ENCODE data around the gene TST. TPM values are rescaled to one million over a fixed set of nuclear protein-coding genes. Genes with fewer than 3 reads are reported as not detected.

The TST gene
- total and polyA plus RNA-seq, 10 of the 15 experiments (the other 5 are each of a cell fraction or from before 2014, with no cell fraction given): 2.4 to 24.6 (median 10.4) TPM

DNA sequence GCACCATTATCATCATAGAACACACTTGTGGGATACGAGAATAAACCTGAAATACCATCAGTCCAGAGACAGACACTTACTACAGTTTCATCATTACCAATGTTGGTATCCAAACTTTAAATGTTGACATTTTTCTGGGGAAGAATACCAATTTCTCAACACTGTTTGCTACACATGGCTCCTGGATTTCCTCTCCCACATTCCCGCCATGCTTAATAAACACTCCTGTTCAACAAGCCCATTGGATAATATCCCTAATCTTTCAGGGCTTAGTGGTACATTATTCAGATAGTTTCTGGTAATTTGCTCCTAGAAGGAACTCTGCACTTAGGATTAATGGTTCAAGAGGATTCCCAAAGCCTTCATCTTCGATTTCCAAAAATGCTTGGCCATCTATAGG is 57.6 kb downstream of the TST start:
- no peak overlapping the region for H3K27ac ChIP-seq (ENCODE audit: control insufficient read depth, insufficient read depth)
- no peak overlapping the region for H3K9ac ChIP-seq (ENCODE audit: control insufficient read depth, insufficient read depth, low read length)
- ChIA-PET RAD21 (ENCODE audit: unreplicated experiment) (no interaction called here), CTCF (interaction anchor here (1.0 kb wide), 2 partner anchors 15 to 16 kb away, joined by 4 to 6 read pairs; no protein-coding TSS in a partner anchor), POLR2A (no interaction called here), SMC1A (ENCODE audit: uncharacterized antibody, unreplicated experiment) (no interaction called here)
- intact Hi-C loops (cut with micrococcal nuclease; ENCODE audit: unreplicated experiment) (no loop called here), in situ Hi-C loops (cut with MboI) (no loop called here)
- H3K9me3 ChIP-seq (replicated peaks; ENCODE audit: control insufficient read depth, insufficient read depth, low read length): peaks cover 1% of the 10 kb centered on the region; the same call in 2 of the 3 replicates
- FAIRE-seq (no peak), DNase-seq (ENCODE audit: low read depth, low spot score) (no peak), ATAC-seq (no peak)
- no peaks in the 10 kb centered on the region for H3K36me3 ChIP-seq (ENCODE audit: control insufficient read depth in 2 of 2, insufficient read depth in 2 of 2, low read length in 1 of 2)
- H4K20me1 ChIP-seq (ENCODE audit: control insufficient read depth, insufficient read depth): no peaks in the 10 kb centered on the region
- no peak overlapping the region for H3K4me3 ChIP-seq
- H3K4me1 ChIP-seq (ENCODE audit: control insufficient read depth, insufficient read depth, low read length): no peaks in the 10 kb centered on the region
- H3K27me3 ChIP-seq (replicated peaks in 1 of 2; ENCODE audit: control insufficient read depth in 2 of 2, insufficient read depth in 2 of 2, low read length in 1 of 2): peaks cover 0 to 3% of the 10 kb centered on the region in 2 experiments; a peak in 2 of 4 replicates
- H2AFZ ChIP-seq (ENCODE audit: control insufficient read depth, low read depth, low read length): no peak overlapping the region
- no peaks in the 10 kb centered on the region for H3K79me2 ChIP-seq (ENCODE audit: control insufficient read depth, insufficient read depth, low read length)
- no TSS peak for BruUV-seq (replicated peaks)
- no peak overlapping the region for H3K4me2 ChIP-seq (ENCODE audit: control insufficient read depth, insufficient read depth)
- TF ChIP-seq NFXL1 (IDR thresholded peaks at IDR 0.05; ENCODE audit: borderline replicate concordance) (no peak), CBX5 (IDR thresholded peaks at IDR 0.05; ENCODE audit: low read depth) (no peak), ZNF24 (IDR thresholded peaks at IDR 0.05) (no peak), SMAD5 (IDR thresholded peaks at IDR 0.05; ENCODE audit: low read depth) (no peak), SREBF2 (IDR thresholded peaks at IDR 0.05; ENCODE audit: low read length) (no peak), CHD2 (IDR thresholded peaks at IDR 0.05; ENCODE audit: borderline replicate concordance, low read depth, low read length) (no peak), E2F4 (IDR thresholded peaks at IDR 0.05; ENCODE audit: low read depth, low read length) (no peak), RUNX3 (IDR thresholded peaks at IDR 0.05; ENCODE audit: low read length) (no peak), ZNF622 (IDR thresholded peaks at IDR 0.05) (no peak)
- TF ChIP-seq, protein P1, sequence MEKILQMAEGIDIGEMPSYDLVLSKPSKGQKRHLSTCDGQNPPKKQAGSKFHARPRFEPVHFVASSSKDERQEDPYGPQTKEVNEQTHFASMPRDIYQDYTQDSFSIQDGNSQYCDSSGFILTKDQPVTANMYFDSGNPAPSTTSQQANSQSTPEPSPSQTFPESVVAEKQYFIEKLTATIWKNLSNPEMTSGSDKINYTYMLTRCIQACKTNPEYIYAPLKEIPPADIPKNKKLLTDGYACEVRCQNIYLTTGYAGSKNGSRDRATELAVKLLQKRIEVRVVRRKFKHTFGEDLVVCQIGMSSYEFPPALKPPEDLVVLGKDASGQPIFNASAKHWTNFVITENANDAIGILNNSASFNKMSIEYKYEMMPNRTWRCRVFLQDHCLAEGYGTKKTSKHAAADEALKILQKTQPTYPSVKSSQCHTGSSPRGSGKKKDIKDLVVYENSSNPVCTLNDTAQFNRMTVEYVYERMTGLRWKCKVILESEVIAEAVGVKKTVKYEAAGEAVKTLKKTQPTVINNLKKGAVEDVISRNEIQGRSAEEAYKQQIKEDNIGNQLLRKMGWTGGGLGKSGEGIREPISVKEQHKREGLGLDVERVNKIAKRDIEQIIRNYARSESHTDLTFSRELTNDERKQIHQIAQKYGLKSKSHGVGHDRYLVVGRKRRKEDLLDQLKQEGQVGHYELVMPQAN (conservative IDR thresholded peaks at IDR 0.05): no peak
- 15% methylated on average over 3 of the region's 3 CpGs for WGBS (ENCODE audit: insufficient coverage, insufficient replicate concordance, low lambda C conversion rate, missing lambda C conversion rate)

Small RNA genes lying within 50 kb of the gene (small RNA-seq; reads per million reads assigned to genes)
- gene RF00019: not detected

Other genes starting within 250 kb of the TST start
Only the 7 nearest of the 11 such genes appear.
- 91.2 and 96.2 TPM in 2 replicates for gene NCF4, start 158.4 kb downstream of the TST start, total RNA-seq (2014; rRNA removed)
- gene NCF4, start 158.4 kb downstream of the TST start, total RNA-seq (2014; rRNA removed; fragmentation: Illumina TruSeq; extraction: Trizol): 58.5 and 59.3 TPM in 2 replicates
- gene NCF4, start 158.4 kb downstream of the TST start, total RNA-seq (2021): 65.6 and 66.5 TPM in 2 replicates
- 74.5 and 136 TPM in 2 replicates for gene NCF4, start 158.4 kb downstream of the TST start, polyA plus RNA-seq (2011; rRNA removed)
- 24.9 and 56.8 TPM in 2 replicates for gene NCF4, start 158.4 kb downstream of the TST start, polyA plus RNA-seq (2014; fragmentation: Illumina TruSeq; extraction: Trizol)
- gene NCF4, start 158.4 kb downstream of the TST start, polyA plus RNA-seq (2014; fragmentation: Nextera tagmentation; extraction: Ambion mirVana): 10 to 100 TPM; 22.9 to 29.8 TPM
- gene NCF4, start 158.4 kb downstream of the TST start, polyA plus RNA-seq (2014; rRNA removed): 82.2 and 90.3 TPM in 2 replicates
- 10 to 100 TPM; 78.5 to 84.5 TPM for gene NCF4, start 158.4 kb downstream of the TST start, polyA plus RNA-seq (2016; fragmentation: Nextera tagmentation; extraction: Ambion mirVana)
- gene CSF2RB, start 105.8 kb downstream of the TST start, total RNA-seq (2014; rRNA removed): 9.4 and 10.1 TPM in 2 replicates
- gene CSF2RB, start 105.8 kb downstream of the TST start, total RNA-seq (2014; rRNA removed; fragmentation: Illumina TruSeq; extraction: Trizol): 4.5 and 5.1 TPM in 2 replicates
- 8.9 and 9.4 TPM in 2 replicates for gene CSF2RB, start 105.8 kb downstream of the TST start, total RNA-seq (2021)
- 11.2 and 12.5 TPM in 2 replicates for gene CSF2RB, start 105.8 kb downstream of the TST start, polyA plus RNA-seq (2011; rRNA removed)
- gene CSF2RB, start 105.8 kb downstream of the TST start, polyA plus RNA-seq (2014; fragmentation: Illumina TruSeq; extraction: Trizol): 3.3 and 5.6 TPM in 2 replicates
- gene CSF2RB, start 105.8 kb downstream of the TST start, polyA plus RNA-seq (2014; fragmentation: Nextera tagmentation; extraction: Ambion mirVana): 1 to 10 TPM in 1 of 2 experiments, under 1 TPM in 1; 0.82 to 1.5 TPM
- 9.9 and 10.7 TPM in 2 replicates for gene CSF2RB, start 105.8 kb downstream of the TST start, polyA plus RNA-seq (2014; rRNA removed)
- gene CSF2RB, start 105.8 kb downstream of the TST start, polyA plus RNA-seq (2016; fragmentation: Nextera tagmentation; extraction: Ambion mirVana): 1 to 10 TPM; 2.7 to 3.5 TPM
- 79.0 and 88.7 TPM in 2 replicates for gene MPST, start 295 bp upstream of the TST start, total RNA-seq (2014; rRNA removed)
- 13.8 and 16.4 TPM in 2 replicates for gene MPST, start 295 bp upstream of the TST start, total RNA-seq (2014; rRNA removed; fragmentation: Illumina TruSeq; extraction: Trizol)
- 58.0 and 58.2 TPM in 2 replicates for gene MPST, start 295 bp upstream of the TST start, total RNA-seq (2021)
- 9.4 and 21.1 TPM in 2 replicates for gene MPST, start 295 bp upstream of the TST start, polyA plus RNA-seq (2011; rRNA removed)
- gene MPST, start 295 bp upstream of the TST start, polyA plus RNA-seq (2014; fragmentation: Illumina TruSeq; extraction: Trizol): 3.5 and 8.1 TPM in 2 replicates
- 1 to 10 TPM in 1 of 2 experiments, under 1 TPM in 1; 0.95 to 2.4 TPM for gene MPST, start 295 bp upstream of the TST start, polyA plus RNA-seq (2014; fragmentation: Nextera tagmentation; extraction: Ambion mirVana)
- 88.1 and 101 TPM in 2 replicates for gene MPST, start 295 bp upstream of the TST start, polyA plus RNA-seq (2014; rRNA removed)
- gene MPST, start 295 bp upstream of the TST start, polyA plus RNA-seq (2016; fragmentation: Nextera tagmentation; extraction: Ambion mirVana): 10 to 100 TPM; 55.9 to 60.8 TPM
- gene KCTD17, start 32.3 kb upstream of the TST start, total RNA-seq (2014; rRNA removed): 10.4 and 11.8 TPM in 2 replicates
- 5.2 and 6.4 TPM in 2 replicates for gene KCTD17, start 32.3 kb upstream of the TST start, total RNA-seq (2014; rRNA removed; fragmentation: Illumina TruSeq; extraction: Trizol)
- 16.8 and 18.4 TPM in 2 replicates for gene KCTD17, start 32.3 kb upstream of the TST start, total RNA-seq (2021)
- gene KCTD17, start 32.3 kb upstream of the TST start, polyA plus RNA-seq (2011; rRNA removed): 7.6 and 13.0 TPM in 2 replicates
- gene KCTD17, start 32.3 kb upstream of the TST start, polyA plus RNA-seq (2014; fragmentation: Illumina TruSeq; extraction: Trizol): 2.1 and 7.2 TPM in 2 replicates
- gene KCTD17, start 32.3 kb upstream of the TST start, polyA plus RNA-seq (2014; fragmentation: Nextera tagmentation; extraction: Ambion mirVana): under 1 TPM in 1 of 2 experiments, not detected in 1; 0.16 TPM
- 9.1 and 13.3 TPM in 2 replicates for gene KCTD17, start 32.3 kb upstream of the TST start, polyA plus RNA-seq (2014; rRNA removed)
- 10 to 100 TPM; 10.1 to 10.9 TPM for gene KCTD17, start 32.3 kb upstream of the TST start, polyA plus RNA-seq (2016; fragmentation: Nextera tagmentation; extraction: Ambion mirVana)
- gene TMPRSS6, start 90.3 kb upstream of the TST start, total RNA-seq (2014; rRNA removed): 0.06 TPM in 1 of 2 replicates, not detected in the other
- gene TMPRSS6, start 90.3 kb upstream of the TST start, total RNA-seq (2014; rRNA removed; fragmentation: Illumina TruSeq; extraction: Trizol): not detected in 2 replicates
- 0.19 and 0.31 TPM in 2 replicates for gene TMPRSS6, start 90.3 kb upstream of the TST start, total RNA-seq (2021)
- 0.55 and 0.69 TPM in 2 replicates for gene TMPRSS6, start 90.3 kb upstream of the TST start, polyA plus RNA-seq (2011; rRNA removed)
- gene TMPRSS6, start 90.3 kb upstream of the TST start, polyA plus RNA-seq (2014; fragmentation: Illumina TruSeq; extraction: Trizol): not detected in 2 replicates
- gene TMPRSS6, start 90.3 kb upstream of the TST start, polyA plus RNA-seq (2014; fragmentation: Nextera tagmentation; extraction: Ambion mirVana): not detected
- 0.03 TPM in 1 of 2 replicates, not detected in the other for gene TMPRSS6, start 90.3 kb upstream of the TST start, polyA plus RNA-seq (2014; rRNA removed)
- gene TMPRSS6, start 90.3 kb upstream of the TST start, polyA plus RNA-seq (2016; fragmentation: Nextera tagmentation; extraction: Ambion mirVana): under 1 TPM in 1 of 2 experiments, not detected in 1; 0.07 TPM
- 12.4 and 14.8 TPM in 2 replicates for gene IL2RB, start 130.5 kb upstream of the TST start, total RNA-seq (2014; rRNA removed)
- gene IL2RB, start 130.5 kb upstream of the TST start, total RNA-seq (2014; rRNA removed; fragmentation: Illumina TruSeq; extraction: Trizol): 11.7 and 14.3 TPM in 2 replicates
- gene IL2RB, start 130.5 kb upstream of the TST start, total RNA-seq (2021): 86.8 and 91.9 TPM in 2 replicates
- gene IL2RB, start 130.5 kb upstream of the TST start, polyA plus RNA-seq (2011; rRNA removed): 27.7 and 91.9 TPM in 2 replicates
- 24.3 and 56.0 TPM in 2 replicates for gene IL2RB, start 130.5 kb upstream of the TST start, polyA plus RNA-seq (2014; fragmentation: Illumina TruSeq; extraction: Trizol)
- 10 to 100 TPM; 10.2 TPM for gene IL2RB, start 130.5 kb upstream of the TST start, polyA plus RNA-seq (2014; fragmentation: Nextera tagmentation; extraction: Ambion mirVana)
- 46.1 and 56.0 TPM in 2 replicates for gene IL2RB, start 130.5 kb upstream of the TST start, polyA plus RNA-seq (2014; rRNA removed)
- 100 to 1,000 TPM; 119 to 120 TPM for gene IL2RB, start 130.5 kb upstream of the TST start, polyA plus RNA-seq (2016; fragmentation: Nextera tagmentation; extraction: Ambion mirVana)
- gene C1QTNF6, start 168.8 kb upstream of the TST start, total RNA-seq (2014; rRNA removed): 1.1 and 1.3 TPM in 2 replicates
- 1.6 and 1.7 TPM in 2 replicates for gene C1QTNF6, start 168.8 kb upstream of the TST start, total RNA-seq (2014; rRNA removed; fragmentation: Illumina TruSeq; extraction: Trizol)
- 2.1 and 2.4 TPM in 2 replicates for gene C1QTNF6, start 168.8 kb upstream of the TST start, total RNA-seq (2021)
- 3.9 and 4.1 TPM in 2 replicates for gene C1QTNF6, start 168.8 kb upstream of the TST start, polyA plus RNA-seq (2011; rRNA removed)
- 1.1 and 1.5 TPM in 2 replicates for gene C1QTNF6, start 168.8 kb upstream of the TST start, polyA plus RNA-seq (2014; fragmentation: Illumina TruSeq; extraction: Trizol)
- under 1 TPM; 0.16 to 0.18 TPM for gene C1QTNF6, start 168.8 kb upstream of the TST start, polyA plus RNA-seq (2014; fragmentation: Nextera tagmentation; extraction: Ambion mirVana)
- gene C1QTNF6, start 168.8 kb upstream of the TST start, polyA plus RNA-seq (2014; rRNA removed): 2.5 and 2.7 TPM in 2 replicates
- gene C1QTNF6, start 168.8 kb upstream of the TST start, polyA plus RNA-seq (2016; fragmentation: Nextera tagmentation; extraction: Ambion mirVana): 1 to 10 TPM in 1 of 2 experiments, under 1 TPM in 1; 0.99 to 1.1 TPM